ENCODE measurements around the gene TFF3.

Gene TFF3

DNA sequence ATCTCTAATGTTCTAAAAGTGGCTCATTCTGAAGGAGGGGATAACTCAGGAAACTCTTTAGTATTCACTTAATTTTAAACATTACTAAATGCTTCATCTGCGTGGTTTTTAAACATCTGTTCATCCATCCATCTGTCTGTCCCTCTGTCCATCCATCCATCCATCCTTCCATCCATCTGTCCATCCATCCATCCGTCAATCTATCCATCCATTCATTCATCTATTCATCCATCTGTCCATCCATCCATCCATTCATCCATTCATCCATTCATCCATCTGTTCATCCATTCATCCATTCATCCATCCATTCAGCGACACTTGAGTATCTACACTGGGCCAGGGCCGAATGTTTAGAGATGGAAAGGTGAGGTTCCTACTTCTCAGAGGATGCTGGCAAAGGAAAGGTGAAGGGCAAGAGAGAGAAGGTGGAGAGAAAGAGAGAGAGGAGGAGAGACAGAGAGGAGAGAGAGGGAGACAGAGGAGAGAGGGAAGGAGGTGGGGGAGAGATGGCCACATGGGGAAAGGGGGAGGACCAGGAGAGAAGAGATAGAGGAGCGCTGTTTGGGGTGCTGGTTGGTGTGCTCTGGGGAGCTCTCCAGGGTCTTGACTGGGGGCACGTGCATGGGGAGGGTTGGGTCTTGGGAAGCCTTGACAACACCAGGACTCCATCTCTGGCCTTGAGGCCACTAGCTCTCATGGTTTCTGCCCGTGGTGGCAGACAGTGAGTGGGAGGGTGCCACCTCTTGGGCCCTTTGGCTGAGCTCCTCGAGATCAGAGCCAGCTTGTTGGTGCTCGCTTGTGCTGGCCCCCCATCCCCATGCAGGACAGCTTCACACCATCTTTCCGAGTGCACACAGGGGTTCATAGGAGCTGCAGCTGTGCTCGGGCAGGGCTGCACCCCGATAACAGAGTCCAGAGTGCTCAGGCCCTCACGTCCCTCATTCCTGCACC, 50.7 kb downstream of the TFF3 start:
- no peak for DNase-seq

DNA sequence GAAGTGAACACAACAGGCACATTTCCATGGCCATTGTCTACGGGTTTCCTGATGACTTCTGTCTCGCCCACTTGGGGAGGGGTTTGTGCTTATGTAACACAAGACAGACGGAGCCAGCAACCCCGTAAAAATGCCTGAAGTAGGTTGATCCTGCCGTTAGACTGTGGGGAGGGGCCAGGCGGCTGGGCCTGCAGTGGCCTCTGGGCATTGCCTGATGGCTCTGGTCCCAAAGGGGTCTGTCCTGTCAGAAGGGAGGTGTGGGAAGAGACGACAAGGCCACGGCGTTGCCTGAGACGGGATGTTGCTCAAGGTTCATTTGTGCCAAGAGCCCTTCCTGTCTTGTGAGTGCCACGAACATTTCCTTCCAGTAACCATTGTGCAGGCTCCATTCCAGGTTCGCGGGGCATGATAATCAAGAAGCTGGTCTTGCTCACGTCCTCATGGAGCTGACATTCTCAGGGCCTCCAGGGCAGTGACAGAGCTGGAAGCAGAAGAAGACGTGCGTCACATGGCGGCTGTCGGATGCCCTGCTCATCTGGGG, 51.5 kb downstream of the TFF3 start:
- peak; percentile 11 for DNase-seq

DNA sequence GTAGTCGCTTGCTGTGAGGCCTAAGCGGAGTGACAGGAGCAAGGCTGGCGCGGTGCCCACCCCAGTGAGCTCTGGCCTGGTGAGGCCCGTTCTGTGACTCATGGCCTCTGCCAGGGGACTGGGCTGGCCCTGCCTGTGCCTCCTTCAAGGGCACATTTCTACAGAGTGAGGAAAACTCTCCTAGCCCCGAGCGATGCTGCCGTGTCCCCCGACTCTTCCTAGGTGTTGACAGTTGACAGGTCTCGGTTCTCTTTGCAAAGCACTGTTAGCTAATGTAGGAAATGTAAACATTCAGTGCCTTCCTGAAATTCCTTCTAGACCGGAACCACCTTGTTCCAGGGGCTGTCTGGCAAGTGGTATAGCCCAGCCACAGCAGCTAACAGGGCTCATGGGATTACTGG, 52.4 kb downstream of the TFF3 start:
- peak; percentile 9 for DNase-seq

DNA sequence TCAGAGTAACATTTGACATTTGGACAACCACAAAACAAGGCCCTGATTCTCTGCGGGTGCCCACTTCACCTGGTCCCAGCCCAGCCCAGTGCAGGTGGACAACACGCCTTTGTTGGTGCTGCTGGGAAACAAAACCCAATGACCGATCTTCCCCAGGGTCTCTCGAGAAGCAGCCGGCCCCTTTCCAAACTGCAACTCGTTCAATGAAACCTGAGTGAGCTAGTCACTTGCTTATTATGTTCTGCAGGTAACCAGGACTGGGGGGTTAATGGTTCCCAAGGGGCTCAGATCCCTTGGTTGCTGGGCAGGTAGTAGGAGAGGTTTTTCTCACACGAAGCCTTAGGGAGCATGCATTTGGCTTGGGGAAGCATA, 53.4 kb downstream of the TFF3 start:
- DNase-seq: peak; percentile 68
